ENCODE measurements around the gene TFAP2A.

DNA sequence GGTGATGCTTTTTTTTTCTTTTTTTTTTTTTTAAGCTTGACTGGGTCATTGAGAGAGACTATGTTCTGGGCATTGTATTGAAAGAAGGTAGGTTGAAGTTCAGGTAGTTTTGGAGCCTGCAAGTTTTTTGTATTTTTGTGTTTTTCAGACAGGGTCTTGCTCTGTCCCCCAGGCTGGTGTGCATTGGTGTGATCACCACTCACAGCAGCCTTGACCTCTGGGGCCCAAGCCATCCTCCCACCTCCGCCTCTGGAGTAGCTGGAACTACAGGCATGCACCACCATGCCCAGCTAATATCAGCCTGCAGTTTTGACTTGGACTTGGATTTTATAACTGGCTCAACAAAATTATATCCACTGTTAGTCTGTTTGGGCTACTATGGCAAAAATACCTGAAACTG is 31.7 kb upstream of the TFAP2A start:
- no peak for TF ChIP-seq POLR2A (IDR thresholded peaks at IDR 0.05)
- TF ChIP-seq, protein P1, sequence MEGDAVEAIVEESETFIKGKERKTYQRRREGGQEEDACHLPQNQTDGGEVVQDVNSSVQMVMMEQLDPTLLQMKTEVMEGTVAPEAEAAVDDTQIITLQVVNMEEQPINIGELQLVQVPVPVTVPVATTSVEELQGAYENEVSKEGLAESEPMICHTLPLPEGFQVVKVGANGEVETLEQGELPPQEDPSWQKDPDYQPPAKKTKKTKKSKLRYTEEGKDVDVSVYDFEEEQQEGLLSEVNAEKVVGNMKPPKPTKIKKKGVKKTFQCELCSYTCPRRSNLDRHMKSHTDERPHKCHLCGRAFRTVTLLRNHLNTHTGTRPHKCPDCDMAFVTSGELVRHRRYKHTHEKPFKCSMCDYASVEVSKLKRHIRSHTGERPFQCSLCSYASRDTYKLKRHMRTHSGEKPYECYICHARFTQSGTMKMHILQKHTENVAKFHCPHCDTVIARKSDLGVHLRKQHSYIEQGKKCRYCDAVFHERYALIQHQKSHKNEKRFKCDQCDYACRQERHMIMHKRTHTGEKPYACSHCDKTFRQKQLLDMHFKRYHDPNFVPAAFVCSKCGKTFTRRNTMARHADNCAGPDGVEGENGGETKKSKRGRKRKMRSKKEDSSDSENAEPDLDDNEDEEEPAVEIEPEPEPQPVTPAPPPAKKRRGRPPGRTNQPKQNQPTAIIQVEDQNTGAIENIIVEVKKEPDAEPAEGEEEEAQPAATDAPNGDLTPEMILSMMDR (IDR thresholded peaks at IDR 0.05) = no peak

All from right lobe of liver (tissue), 4 donors.